ENCODE measurements around the gene KIAA0753.

- peak in 1 of 4 donors; percentile 13 for TF ChIP-seq POLR2A (IDR thresholded peaks at IDR 0.05)
- TF ChIP-seq CTCF (IDR thresholded peaks at IDR 0.05): no peak
- no peak for TF ChIP-seq EP300 (IDR thresholded peaks at IDR 0.05)
Measured at GRCh38 chr17:6567528-6568183, 72.9 kb downstream of the KIAA0753 start.
